GM12875 (cell line): ENCODE data around the gene CIAO3.

Experiments used
- H3K4me3 ChIP-seq: one replicate; pipeline ENCODE4 v1.5.1; 2011; ENCODE audit warnings: low read depth, low read length, control low read depth
- TF ChIP-seq, protein P1 (sequence below): IDR thresholded peaks from 2 replicates; pipeline ENCODE4 v1.5.1; 2011; ENCODE audit warnings: low read depth, mild to moderate bottlenecking, control low read depth, inconsistent platforms, low read length, moderate library complexity, borderline replicate concordance; ENCODE audit not compliant: insufficient read depth

Gene CIAO3

GRCh38 chr16:689175-689897 is 51.5 kb downstream of the CIAO3 start:
- peak overlapping the region; percentile 94 for H3K4me3 ChIP-seq
- TF ChIP-seq, protein P1, sequence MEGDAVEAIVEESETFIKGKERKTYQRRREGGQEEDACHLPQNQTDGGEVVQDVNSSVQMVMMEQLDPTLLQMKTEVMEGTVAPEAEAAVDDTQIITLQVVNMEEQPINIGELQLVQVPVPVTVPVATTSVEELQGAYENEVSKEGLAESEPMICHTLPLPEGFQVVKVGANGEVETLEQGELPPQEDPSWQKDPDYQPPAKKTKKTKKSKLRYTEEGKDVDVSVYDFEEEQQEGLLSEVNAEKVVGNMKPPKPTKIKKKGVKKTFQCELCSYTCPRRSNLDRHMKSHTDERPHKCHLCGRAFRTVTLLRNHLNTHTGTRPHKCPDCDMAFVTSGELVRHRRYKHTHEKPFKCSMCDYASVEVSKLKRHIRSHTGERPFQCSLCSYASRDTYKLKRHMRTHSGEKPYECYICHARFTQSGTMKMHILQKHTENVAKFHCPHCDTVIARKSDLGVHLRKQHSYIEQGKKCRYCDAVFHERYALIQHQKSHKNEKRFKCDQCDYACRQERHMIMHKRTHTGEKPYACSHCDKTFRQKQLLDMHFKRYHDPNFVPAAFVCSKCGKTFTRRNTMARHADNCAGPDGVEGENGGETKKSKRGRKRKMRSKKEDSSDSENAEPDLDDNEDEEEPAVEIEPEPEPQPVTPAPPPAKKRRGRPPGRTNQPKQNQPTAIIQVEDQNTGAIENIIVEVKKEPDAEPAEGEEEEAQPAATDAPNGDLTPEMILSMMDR = no peak

GRCh38 chr16:687499-687898 is 53.3 kb downstream of the CIAO3 start:
- no peak overlapping the region for H3K4me3 ChIP-seq
- TF ChIP-seq, protein P1 = no peak

DNA sequence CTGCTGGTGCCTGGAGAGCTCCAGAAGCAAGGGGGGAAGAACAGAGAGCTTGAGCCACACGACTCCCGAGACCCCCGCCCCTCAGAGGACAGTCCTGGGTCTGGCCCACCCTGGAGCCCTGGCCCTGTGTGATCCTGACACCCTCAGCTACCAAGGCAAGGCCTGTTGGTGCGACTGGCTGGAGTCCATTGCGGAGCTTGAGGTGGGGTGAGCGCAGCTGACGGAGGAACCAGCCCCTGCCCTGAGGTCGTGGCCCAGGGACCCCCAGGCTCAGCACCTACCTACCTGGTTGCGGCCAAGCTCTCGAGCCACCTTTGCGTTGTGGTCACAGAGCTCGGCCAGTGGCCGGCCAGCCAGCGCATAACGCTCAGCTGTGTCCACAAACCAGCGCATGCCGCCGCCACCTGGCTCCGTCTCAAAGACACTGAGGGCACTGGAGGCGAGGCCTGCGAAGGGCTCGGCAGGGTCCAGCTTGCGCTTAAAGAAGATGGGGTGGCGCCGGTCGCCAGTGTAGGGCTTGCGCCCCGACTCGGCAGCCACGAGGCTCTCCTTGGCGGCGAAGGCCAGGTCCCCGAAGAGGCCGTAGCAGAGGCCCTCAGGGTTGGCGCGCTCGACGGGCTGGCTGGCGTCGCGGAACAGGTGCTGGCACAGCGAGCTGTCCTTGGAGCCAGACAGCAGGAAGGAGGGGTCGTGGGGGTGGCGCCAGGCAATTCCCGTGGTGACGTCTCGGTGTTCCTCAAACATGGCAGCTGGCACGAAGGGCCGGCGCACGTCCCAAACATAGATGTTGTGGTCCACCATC is 54.1 kb downstream of the CIAO3 start:
- TF ChIP-seq, protein P1 = no peak
- H3K4me3 ChIP-seq = no peak overlapping the region

- H3K4me3 ChIP-seq = no peak overlapping the region
- TF ChIP-seq, protein P1 = peak; percentile 52
These were observed 54.8 kb downstream of the CIAO3 start for GRCh38 chr16:685967-686366.

DNA sequence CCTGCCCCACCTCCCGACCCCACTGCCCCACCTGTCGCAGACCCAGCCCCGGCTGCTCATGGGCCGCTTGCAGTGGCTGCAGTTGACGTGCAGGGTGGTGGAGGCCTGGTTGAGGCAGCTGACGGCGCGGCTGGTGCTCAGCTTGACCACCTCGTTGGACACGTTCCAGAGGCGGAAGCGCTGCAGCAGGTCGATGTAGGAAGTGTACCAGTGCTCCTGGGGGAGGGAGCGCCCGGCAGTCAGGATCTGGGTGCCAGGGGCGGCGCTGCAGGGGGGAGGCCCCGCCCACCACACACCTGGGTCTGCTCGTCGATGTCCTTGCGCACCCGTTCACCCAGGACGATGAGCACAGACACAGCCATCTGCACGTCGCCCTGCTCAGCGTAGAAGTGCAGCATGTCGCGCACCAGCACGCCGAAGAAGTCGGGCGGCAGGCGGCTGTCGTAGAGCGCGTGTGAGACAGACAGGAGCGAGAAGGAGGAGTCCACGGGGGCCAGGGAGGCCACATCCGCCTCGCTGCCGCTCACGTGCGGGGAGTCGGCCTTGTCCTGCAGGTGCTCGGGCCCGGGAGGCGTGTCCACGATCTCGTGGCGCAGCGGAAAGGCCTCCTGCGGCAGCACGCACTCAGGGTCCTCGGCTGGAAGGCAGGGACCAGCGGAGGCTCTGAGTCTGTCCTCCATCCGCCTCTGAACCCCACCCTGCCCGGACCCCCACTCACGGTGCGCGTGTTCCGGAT is 55.7 kb downstream of the CIAO3 start:
- H3K4me3 ChIP-seq = no peak overlapping the region
- TF ChIP-seq, protein P1 = no peak

DNA sequence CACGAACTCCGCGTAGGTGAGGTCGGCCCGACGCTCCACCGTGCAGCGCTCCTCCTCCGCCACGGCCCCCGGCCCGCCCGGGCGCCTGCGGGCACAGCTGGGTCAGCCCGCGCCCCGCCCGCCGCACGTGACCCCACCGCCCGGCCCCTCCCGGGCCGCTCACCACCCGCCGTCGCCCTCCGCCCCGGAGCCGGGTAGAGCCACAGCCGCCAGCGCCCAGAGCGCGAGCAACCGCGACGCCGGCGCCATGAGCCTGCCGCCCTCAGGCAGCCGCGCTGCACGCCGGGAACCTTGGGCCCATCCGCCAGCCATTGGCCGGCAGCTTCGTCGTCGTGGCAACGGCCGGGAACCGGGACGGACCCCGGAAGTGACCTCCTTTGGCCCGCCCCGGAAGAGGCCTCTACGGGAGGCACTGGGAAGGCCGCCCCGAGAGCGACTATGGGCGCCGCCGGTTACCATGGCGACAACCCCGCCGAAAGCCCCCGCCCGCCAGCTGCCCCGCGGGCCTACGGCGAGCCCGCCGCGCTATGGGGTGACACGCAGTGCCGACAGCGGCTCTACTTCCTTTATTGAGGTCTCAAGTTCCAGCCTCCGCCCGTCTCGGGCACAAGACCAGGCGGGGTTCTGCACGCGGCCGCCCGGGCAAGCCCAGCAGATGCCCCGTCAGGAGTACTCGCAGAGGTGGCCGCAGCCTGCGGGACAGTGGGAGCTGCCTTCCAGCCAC is 56.6 kb downstream of the CIAO3 start, which contains the start of gene JMJD8:
TSS of gene JMJD8 (minus strand) at position 264 of the 724 bp plus-strand sequence. CDS start at position 249, 15 bp downstream.
- H3K4me3 ChIP-seq = peak within 1 kb of the TSS; percentile 86
- TF ChIP-seq, protein P1 = no peak
